HG02870 (cell line): ENCODE results near the gene PDZK1.
"Not testable (repeated sequence)": the region's sequence is repeated elsewhere in the genome, so short reads cannot be mapped to it uniquely, and the experiment has no call there.

Source experiments
- ATAC-seq: cut with Tn5 transposase; IDR thresholded peaks from one replicate; pipeline ENCODE4 v1.9.1; 2021; ENCODE audit warnings: mild to moderate bottlenecking, moderate library complexity; ENCODE audit not compliant: unreplicated experiment

The PDZK1 gene

DNA sequence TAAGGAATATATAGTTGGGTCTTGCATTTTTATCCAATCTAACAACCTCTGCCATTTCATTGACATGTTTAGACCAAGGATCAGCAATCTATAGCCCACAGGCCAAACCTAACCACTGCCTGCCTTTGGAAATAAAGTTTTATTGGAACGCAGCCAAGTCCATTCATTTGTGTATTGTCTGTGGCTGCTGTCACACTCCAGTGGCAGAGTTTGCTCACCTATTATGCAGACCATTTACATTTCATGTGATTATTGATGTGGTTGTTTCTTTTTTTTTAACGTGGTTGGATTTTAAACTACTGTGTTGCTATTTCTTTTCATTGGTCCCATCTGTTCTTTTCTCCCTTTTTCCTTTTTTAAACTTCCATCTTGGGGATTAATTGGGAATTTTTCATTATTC, 44.7 kb downstream of the PDZK1 start:
- ATAC-seq, result not testable (repeated sequence)

DNA sequence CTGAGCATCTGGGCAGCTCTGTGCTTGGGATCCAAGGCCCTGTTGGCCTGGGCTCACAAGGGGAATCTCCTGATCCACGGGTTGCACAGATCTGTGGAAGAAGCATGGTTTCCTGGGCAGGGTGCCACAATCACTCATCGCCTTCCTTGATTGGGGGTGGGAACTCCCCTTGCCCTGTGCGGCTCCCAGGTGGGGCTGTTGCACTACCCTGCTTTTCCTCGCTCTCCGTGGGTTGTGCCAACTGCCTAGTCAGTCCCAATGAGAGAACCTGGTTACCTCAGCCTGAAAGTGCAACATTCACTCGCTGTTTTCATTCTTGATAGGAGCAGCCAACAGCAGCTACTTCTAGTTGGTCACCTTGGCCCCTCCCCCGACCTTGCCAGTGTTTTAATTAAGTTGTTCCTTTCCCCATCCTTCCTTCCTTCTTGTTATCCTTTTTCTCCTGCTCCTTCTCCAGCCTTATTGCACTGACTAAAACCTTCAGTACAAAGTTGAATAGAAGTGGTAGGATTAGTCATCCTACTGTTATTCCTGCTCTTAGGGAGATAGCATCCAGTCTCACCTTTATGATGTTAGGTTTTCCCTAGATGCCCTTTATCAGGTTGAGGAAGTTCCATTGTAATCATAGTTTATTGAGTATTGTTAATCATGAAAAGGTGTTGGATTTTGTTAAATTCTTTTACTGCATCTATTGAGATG, 50.8 kb downstream of the PDZK1 start:
- not testable (repeated sequence) for ATAC-seq

DNA sequence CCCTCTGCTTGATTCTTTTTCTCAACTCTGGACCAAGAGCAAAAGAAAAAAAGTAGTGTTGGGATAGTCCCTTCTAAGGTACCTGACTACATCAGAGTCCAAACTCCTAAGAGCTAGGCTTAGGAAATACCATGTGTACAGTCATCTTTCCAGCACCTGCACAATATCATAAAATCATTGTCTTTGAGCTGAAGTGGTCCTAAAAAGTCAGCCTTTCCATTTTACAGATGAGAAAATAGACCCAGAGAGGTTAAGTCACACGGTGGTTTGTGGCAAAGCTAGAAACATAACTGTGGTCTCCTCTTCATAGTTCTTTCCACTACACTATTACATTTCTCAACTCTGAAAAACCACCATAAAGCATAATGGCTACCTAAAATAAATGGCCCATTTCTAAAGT, 63.2 kb downstream of the PDZK1 start:
- ATAC-seq, result not testable (repeated sequence)

DNA sequence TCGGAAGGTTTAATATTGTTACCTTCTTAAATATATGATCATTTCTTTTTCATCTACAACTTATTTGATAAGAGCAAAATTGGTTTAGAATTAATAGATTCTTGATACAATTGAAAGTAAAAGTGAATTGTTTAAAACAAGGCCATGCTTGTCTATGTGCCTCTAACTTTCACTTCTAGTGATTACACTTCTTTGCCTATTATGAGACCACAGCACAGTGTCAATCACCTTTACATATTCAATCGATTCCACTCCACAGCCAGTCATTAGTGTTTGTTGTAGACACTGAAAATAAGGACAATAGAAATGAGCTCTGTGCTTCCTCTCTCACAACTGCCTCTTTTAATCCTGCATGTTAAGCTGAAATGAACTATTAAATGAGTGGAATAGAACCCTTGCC, 65.3 kb downstream of the PDZK1 start:
- not testable (repeated sequence) for ATAC-seq

DNA sequence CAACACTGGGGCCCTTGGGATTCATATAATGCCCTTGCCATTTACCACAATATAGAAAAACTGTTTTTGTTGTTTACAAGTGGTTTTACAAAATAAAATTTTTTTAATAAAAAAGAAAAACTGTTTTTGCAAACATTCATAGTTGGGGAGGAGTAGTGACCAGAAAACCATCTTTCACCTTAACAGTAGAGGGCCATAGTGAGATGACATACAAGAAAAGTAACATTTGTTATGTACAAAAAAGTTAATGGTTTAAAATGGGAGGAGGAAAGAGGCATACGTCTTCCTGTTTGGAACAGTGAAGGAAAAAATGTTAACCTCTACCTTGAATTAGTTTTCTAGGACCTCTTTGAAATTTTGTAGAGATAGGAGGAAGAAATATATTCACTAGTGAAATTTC, 70.9 kb downstream of the PDZK1 start:
- ATAC-seq, result not testable (repeated sequence)

DNA sequence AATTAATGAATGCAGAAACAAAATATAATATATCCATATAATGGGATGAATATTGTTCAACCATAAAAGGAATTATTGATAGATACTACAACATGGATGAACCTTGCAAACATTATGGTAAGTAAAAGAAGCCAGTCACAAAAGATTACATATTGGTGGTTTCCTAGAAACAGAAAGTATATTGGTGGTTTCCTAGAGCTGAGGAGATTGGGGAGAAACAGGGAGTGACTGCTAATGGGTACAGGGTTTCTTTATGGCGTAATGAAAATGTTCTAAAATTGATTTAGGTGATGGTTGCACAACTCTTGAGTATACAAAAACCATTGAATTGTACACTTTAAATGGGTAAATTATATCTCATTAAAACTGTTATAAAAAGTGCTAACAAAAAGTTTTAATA, 85.0 kb downstream of the PDZK1 start:
- ATAC-seq, result not testable (repeated sequence)
